GM20431 (cell line): ENCODE results near the gene GLI2.

Source experiments
- in situ Hi-C: fragments of 300-500 bp; cut with MseI, MboI; formaldehyde crosslinking; loops from one replicate; pipeline ENCODE4 v1.15.0; 2020; ENCODE audit warnings: low sequenced_read_pairs; ENCODE audit not compliant: unreplicated experiment

The GLI2 gene

GRCh38 chr2:120750488-120751210 lies 15.0 kb downstream of the GLI2 start:
- in situ Hi-C loops: no loop called here

DNA sequence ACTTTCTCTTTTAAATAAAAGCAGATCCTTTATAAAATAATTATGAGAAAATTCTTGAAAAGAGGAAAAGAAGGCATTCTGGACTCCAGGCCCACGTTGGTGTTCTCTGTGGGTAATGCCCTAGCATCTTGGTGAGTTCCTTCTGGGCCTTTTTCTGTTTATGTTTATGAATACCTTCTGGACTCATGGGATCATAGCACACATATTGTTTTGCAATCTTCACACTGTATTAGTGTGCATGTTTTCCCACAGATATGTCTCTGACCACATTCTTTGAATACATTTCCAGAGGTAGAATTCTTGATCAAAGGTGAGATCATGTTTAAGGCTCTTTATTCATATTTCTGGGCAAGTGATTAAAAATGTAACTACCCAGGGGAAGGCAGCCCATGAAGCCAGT lies 15.9 kb downstream of the GLI2 start:
- in situ Hi-C loops: no loop called here

- in situ Hi-C loops: no loop called here
Observed at GRCh38 chr2:120754067-120754960, 18.6 kb downstream of the GLI2 start.

DNA sequence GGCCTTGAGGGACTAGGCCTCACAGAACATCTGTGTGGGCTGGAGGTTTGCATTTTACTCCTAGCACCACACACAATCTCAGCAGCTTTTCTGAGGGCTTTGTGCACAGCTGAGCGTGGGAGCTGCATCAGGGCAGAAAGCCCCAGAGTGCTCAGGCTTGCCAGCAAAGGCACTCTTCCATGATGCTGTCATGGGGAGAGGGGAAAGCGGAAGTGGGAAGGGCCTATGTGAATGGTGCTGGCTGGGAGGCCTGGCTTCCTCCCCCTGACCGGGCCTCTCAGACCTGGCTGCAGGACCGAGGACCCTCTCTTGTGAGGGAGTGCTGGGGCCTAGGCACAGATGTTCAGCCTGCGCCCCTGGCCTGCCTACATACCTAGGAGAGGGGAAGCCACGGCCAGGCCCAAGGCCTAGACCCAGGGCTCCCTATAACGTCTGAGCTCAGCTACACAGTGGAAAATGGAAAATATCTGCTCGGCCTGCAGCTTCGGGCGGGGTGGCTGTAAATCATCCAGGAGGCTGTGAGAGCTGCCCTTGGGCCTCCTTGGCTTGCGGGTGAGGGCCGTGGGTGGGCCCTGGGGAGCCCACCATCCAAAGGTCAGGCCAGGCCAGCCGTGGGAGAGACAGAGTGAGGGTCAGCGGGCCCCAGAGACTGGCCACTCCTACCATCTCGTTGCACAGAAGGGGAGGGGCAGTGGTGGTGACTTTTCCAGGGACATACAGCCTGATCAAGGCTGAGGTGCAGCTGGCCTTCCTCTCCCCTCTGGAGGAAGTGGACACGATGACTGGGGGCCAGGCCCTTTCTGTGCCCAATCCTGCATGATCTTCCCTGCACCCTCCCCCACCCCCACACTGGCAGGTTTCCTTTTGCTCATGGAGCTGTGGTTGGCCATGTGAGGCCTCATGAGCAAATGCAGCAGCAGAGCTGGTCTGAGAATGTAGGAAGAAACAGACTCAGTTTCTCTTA lies 22.8 kb downstream of the GLI2 start:
- in situ Hi-C loops: no loop called here

- in situ Hi-C loops: no loop called here
Observed at GRCh38 chr2:120759543-120760331, 24.1 kb downstream of the GLI2 start.

DNA sequence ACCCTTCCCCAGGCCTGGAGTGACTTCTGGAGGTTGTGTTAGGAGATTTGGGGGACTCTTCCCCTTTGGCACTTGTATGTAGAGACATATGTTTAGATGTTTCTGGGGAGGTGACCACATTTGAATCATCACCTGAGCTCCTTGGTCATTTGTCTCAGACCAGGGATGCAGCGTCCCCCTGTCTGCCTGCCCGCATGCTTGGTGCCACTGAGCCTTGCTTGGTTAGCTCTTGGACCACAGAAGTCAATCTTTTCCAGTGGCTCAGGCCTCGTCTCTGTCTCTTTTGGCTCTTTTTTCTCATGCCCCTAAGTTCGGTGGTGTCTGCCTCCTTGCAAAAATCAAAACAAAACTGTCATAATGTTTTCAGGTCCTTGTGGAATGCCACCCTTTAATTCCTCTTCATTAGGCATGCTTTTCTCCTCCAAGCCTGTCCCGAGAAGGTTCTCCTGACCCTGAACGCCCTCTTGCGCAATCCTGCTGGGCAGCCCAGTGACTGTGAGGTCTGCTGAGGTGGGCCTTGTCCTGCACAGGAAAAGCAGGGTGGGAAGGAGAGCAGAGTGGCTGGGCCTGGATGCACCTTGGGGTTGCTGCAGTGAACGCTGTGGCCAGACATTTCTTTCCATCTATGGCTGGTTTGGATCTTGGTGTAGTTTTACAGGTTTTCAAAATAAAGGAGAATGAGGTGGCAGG lies 24.9 kb downstream of the GLI2 start:
- in situ Hi-C loops: no loop called here

- in situ Hi-C loops: no loop called here
Observed at GRCh38 chr2:120761164-120761861, 25.6 kb downstream of the GLI2 start.

GRCh38 chr2:120761911-120762310 lies 26.2 kb downstream of the GLI2 start:
- in situ Hi-C loops: no loop called here

GRCh38 chr2:120762341-120763061 lies 26.8 kb downstream of the GLI2 start:
- in situ Hi-C loops: no loop called here

GRCh38 chr2:120763508-120763907 lies 27.8 kb downstream of the GLI2 start:
- in situ Hi-C loops: no loop called here

GRCh38 chr2:120763931-120764330 lies 28.3 kb downstream of the GLI2 start:
- in situ Hi-C loops: no loop called here

DNA sequence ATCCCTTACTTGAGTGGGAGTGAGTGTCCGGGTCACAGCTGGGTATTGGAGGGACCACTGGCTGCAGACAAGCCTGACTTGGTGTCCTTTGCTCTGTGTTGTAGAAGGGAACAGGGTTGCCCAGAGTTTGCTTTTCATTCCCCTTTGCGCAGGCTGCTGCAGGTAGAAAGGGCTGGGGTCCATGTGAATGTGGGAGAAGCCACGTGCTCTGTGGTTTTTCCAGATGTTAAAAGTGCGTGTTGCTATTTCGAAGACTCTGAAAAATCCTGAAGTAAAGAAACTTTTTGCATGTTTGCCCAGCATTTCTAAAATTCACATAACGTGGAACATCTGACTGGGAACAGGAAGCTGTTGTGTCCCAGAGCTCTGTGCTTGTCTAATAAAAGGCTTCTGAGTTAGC lies 28.8 kb downstream of the GLI2 start:
- in situ Hi-C loops: no loop called here

GRCh38 chr2:120764991-120765677 lies 29.5 kb downstream of the GLI2 start:
- in situ Hi-C loops: no loop called here

- in situ Hi-C loops: no loop called here
Observed at GRCh38 chr2:120765678-120766469, 30.2 kb downstream of the GLI2 start.

DNA sequence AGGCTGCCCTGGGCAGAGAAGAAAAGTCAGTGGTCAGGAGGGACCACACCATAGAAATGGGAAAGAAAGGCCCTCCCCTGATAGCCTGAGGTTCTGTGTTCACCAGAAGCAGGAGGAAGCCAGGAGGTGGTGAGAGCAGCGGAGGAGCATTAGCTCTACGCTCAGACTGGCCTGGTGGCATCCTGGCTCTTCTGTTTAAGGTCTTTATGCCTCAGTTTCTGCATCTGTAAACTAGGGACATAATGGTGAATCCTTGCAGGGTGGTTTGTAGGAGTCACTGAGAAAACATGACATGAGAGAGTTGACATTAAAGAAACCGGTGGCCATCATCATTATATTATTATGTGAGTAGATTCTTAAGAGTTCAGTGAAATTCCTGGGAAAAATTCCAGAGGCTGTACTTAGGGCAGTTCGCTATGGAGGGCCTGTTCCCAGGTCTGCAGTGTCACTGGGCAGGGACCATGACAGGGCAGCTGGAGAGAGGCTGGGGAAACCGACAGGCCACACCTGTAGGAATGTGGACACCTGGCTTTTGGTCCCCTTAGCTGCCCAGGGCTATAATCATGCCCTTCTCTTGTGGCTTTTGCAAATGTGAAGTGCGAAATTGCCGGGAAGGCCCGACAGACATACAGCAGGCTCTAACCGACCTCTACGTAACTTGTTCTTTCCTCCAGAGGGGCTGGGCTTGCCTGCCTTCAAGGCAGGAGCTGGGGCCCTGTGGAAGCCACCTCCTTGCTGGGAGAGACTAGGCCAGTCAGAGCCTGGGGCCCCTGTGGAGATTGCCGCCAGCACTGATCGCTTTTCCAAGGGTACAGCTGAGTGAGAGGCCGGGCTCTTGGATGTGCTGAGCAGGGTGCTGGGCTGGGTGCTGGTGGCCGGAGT lies 31.0 kb downstream of the GLI2 start:
- in situ Hi-C loops: no loop called here
